ENCODE measurements around the gene SAP30L. TPM values are rescaled to one million over a fixed set of nuclear protein-coding genes. Genes with fewer than 3 reads are reported as not detected.

Gene SAP30L
- total RNA-seq, 2 experiments from 2014 or later = 22.1 to 24.5 TPM

- ATAC-seq (no peak), DNase-seq (no peak)
- POLR2A ChIA-PET = no interaction called here
- CTCF ChIA-PET = interaction anchor here (0.5 to 1.8 kb wide), 4 partner anchors 15 to 128 kb away, joined by 3 to 5 read pairs (median 4); no protein-coding TSS in a partner anchor
- Mint-ChIP-seq H3K36me3 (ENCODE audit: low read depth) (no peaks in the 10 kb centered on the region), H3K9me3 (ENCODE audit: low read depth) (no peaks in the 10 kb centered on the region), H3K27me3 (peaks cover 84% of the 10 kb centered on the region), H3K4me3 (no peak overlapping the region), H3K4me1 (peaks cover 32% of the 10 kb centered on the region), H3K27ac (no peak overlapping the region)
- intact Hi-C loops (cut with DNase I, micrococcal nuclease) = loop anchor here in 1 of 2 experiments (1.0 kb wide), 1 partner anchor 8 kb away; no protein-coding TSS in a partner anchor
Observed at GRCh38 chr5:154483654-154484392, 38.0 kb downstream of the SAP30L start.

GRCh38 chr5:154484393-154485095 is 38.7 kb downstream of the SAP30L start:
- ChIA-PET POLR2A (interaction anchor here (0.6 to 0.8 kb wide), 2 partner anchors 10 to 61 kb away, joined by 3 to 4 read pairs; no protein-coding TSS in a partner anchor), CTCF (interaction anchor here (0.9 to 1.8 kb wide), 5 partner anchors 13 to 37 kb away, joined by 3 to 5 read pairs (median 5); no protein-coding TSS in a partner anchor)
- intact Hi-C loops (cut with DNase I, micrococcal nuclease) = loop anchor here in 1 of 2 experiments (1.0 kb wide), 1 partner anchor 8 kb away; no protein-coding TSS in a partner anchor
- Mint-ChIP-seq H3K27ac (no peak overlapping the region), H3K4me1 (peaks cover 30% of the 10 kb centered on the region), H3K36me3 (ENCODE audit: low read depth) (no peaks in the 10 kb centered on the region), H3K27me3 (peaks cover 82% of the 10 kb centered on the region), H3K9me3 (ENCODE audit: low read depth) (no peaks in the 10 kb centered on the region), H3K4me3 (no peak overlapping the region)
- no peak for ATAC-seq
- DNase-seq = no peak

- DNase-seq = no peak
- peaks cover 82% of the 10 kb centered on the region for H3K27me3 Mint-ChIP-seq
- peaks cover 28% of the 10 kb centered on the region for H3K4me1 Mint-ChIP-seq
- H3K4me3 Mint-ChIP-seq = no peak overlapping the region
- ATAC-seq = no peak
- ChIA-PET POLR2A (interaction anchor here (0.8 kb wide), 1 partner anchor 10 kb away, joined by 4 read pairs; no protein-coding TSS in a partner anchor), CTCF (interaction anchor here (1.2 to 1.8 kb wide), 2 partner anchors 13 to 17 kb away, joined by 3 to 5 read pairs; no protein-coding TSS in a partner anchor)
- intact Hi-C loops (cut with DNase I, micrococcal nuclease) = no loop called here
- no peaks in the 10 kb centered on the region for H3K9me3 Mint-ChIP-seq (ENCODE audit: low read depth)
- H3K27ac Mint-ChIP-seq = no peak overlapping the region
- no peaks in the 10 kb centered on the region for H3K36me3 Mint-ChIP-seq (ENCODE audit: low read depth)
Observed at GRCh38 chr5:154485096-154485491, 39.3 kb downstream of the SAP30L start.

DNA sequence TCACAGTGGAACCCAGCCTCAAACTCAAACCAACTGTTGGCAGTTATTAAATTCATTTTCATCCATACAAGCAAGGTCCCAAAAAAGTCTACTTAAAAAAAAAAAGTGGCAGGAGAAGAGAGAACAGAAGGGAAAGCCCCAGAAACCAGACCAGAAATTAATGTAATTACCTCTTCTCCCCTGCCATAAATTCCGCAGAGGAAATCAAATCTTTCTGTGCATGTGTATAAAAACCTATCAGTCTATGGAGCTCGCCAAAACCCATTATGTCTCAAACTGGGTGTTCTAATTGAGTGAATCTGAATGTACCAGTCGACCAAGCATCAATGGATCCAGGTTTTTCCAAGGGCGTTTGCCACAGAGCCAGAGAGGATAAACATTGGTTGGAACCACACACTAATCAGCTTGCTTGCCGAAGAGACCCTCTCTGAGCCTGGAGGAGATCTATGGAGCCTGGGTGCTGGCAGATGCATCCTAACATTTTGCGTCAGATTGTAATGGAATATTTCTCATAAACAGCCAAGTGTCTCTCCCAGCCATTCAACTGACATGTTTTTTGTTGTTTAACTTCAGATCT is 40.1 kb downstream of the SAP30L start:
- no peaks in the 10 kb centered on the region for H3K36me3 Mint-ChIP-seq (ENCODE audit: low read depth)
- H3K4me3 Mint-ChIP-seq = no peak overlapping the region
- CTCF ChIA-PET = interaction anchor here (1.8 kb wide), 1 partner anchor 18 kb away, joined by 5 read pairs; no protein-coding TSS in a partner anchor
- intact Hi-C loops (cut with DNase I, micrococcal nuclease) = loop anchor here (2.0 kb wide), 2 partner anchors 13 to 15 kb away; no protein-coding TSS in a partner anchor
- no peak overlapping the region for H3K27ac Mint-ChIP-seq
- no peak for DNase-seq
- H3K4me1 Mint-ChIP-seq = peaks cover 28% of the 10 kb centered on the region
- peaks cover 81% of the 10 kb centered on the region for H3K27me3 Mint-ChIP-seq
- no peak for ATAC-seq
- no peaks in the 10 kb centered on the region for H3K9me3 Mint-ChIP-seq (ENCODE audit: low read depth)
- POLR2A ChIA-PET = no interaction called here

DNA sequence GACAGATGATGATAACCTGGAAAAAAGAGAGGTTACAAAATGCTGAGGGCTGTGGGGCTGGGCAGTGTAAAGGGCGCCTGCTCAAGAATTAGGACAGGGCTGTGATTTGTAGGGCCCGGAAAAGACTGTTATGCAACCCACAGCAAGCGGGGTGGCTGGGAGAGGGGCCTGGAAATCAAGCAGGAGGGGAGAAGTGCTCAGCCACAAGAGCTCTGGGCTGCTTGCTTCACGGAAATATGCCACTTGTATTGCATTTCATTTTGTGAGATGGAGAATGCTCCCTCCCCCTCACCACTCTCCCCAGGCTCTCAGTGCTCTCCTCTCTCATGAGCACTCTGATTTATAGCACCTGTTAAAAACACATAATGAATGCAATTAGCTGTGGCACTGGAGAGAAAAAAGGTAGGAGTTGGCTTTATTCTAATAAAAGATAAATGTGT is 40.6 kb downstream of the SAP30L start:
- no peak for ATAC-seq
- POLR2A ChIA-PET = no interaction called here
- DNase-seq = no peak
- Mint-ChIP-seq H3K27me3 (peaks cover 78% of the 10 kb centered on the region), H3K9me3 (ENCODE audit: low read depth) (no peaks in the 10 kb centered on the region), H3K27ac (no peak overlapping the region), H3K4me3 (no peak overlapping the region), H3K4me1 (peaks cover 28% of the 10 kb centered on the region), H3K36me3 (ENCODE audit: low read depth) (no peaks in the 10 kb centered on the region)
- CTCF ChIA-PET = interaction anchor here (1.4 to 1.8 kb wide), 2 partner anchors 18 to 124 kb away, joined by 3 to 5 read pairs; no protein-coding TSS in a partner anchor
- intact Hi-C loops (cut with DNase I, micrococcal nuclease) = loop anchor here (2.0 kb wide), 2 partner anchors 14 to 16 kb away; no protein-coding TSS in a partner anchor

DNA sequence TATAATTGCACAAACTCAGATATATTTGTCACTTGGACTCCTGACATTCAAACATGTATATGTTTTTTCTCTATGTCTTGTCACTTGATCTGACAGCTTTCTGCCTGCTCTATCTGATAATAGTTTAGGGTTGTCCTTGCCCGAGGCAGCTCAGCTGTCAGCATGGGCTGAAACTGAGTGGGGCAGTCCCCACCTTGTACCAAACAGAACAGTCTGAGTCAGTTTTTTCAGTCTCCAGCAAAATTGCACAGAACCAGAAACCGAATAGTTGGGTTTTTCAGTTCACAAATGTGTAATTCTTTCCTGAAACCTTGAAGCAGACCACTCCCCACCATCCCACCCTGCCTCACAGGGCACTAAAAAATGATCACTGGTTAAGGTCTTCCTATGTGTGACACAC is 41.7 kb downstream of the SAP30L start:
- Mint-ChIP-seq H3K4me3 (no peak overlapping the region), H3K27me3 (peaks cover 75% of the 10 kb centered on the region), H3K9me3 (ENCODE audit: low read depth) (no peaks in the 10 kb centered on the region), H3K27ac (no peak overlapping the region), H3K4me1 (peaks cover 28% of the 10 kb centered on the region), H3K36me3 (ENCODE audit: low read depth) (no peaks in the 10 kb centered on the region)
- DNase-seq = peak; percentile 79
- peak; percentile 99 for ATAC-seq
- POLR2A ChIA-PET = no interaction called here
- CTCF ChIA-PET = interaction anchor here (1.4 kb wide), 1 partner anchor 123 kb away, joined by 3 read pairs; no protein-coding TSS in a partner anchor
- intact Hi-C loops (cut with DNase I, micrococcal nuclease) = loop anchor here (1.0 to 2.0 kb wide), 5 partner anchors 15 to 273 kb away; no protein-coding TSS in a partner anchor

DNA sequence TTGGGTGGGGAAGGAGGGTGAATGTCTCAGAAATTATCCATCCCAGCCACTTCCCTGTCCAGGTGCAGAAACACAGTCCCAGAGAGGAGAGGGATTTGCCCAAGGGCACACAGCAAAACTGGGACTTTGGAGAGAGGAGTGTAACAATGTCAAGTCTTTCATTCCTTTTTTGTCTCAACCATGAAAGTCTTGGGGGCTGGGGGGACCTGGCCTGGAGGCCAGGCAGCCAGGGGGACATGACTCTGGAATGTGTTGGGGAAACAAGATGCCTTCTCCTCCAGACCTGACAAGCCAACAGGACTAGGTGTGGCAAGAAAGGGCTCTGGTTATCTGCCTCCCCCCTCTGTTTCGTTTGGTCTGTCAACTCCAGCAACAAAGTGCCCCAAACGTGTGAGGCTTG is 46.1 kb downstream of the SAP30L start:
- no peak for ATAC-seq

DNA sequence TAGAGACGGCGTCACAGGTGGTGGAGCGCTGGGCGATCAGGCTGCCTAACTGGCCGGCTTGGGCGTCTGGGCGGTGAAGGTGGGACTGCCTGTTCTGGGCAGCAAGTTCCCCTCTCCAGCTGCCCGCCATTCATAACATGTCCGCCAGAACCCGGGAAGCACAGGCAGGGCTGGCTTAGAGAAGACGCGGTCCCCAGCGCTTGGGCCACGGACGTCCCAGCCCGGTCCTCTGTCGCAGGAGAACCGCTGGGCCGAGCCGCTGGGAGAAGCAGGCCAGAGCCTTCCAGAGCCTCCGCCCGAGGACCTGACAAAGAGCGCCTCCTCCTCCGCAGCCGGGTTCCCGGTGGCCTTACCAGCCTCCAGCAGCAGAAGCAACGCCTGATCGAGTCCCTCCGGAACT is 47.5 kb downstream of the SAP30L start:
- ChIA-PET POLR2A (no interaction called here), CTCF (no interaction called here)
- H3K27ac Mint-ChIP-seq = no peak overlapping the region
- ATAC-seq (no peak), DNase-seq (no peak)
- peaks cover 62% of the 10 kb centered on the region for H3K27me3 Mint-ChIP-seq
- H3K4me3 Mint-ChIP-seq = no peak overlapping the region
- H3K4me1 Mint-ChIP-seq = no peaks in the 10 kb centered on the region
- no peaks in the 10 kb centered on the region for H3K36me3 Mint-ChIP-seq (ENCODE audit: low read depth)
- H3K9me3 Mint-ChIP-seq (ENCODE audit: low read depth) = no peaks in the 10 kb centered on the region
- intact Hi-C loops (cut with DNase I, micrococcal nuclease) = no loop called here

More for the DNA sequence above, 46.1 kb downstream of the SAP30L start:
- CTCF ChIA-PET = no interaction called here
- Mint-ChIP-seq H3K4me3 (no peak overlapping the region), H3K9me3 (ENCODE audit: low read depth) (no peaks in the 10 kb centered on the region), H3K27me3 (peaks cover 63% of the 10 kb centered on the region), H3K27ac (no peak overlapping the region), H3K36me3 (ENCODE audit: low read depth) (no peaks in the 10 kb centered on the region), H3K4me1 (peaks cover 8% of the 10 kb centered on the region)
- POLR2A ChIA-PET = no interaction called here
- intact Hi-C loops (cut with DNase I, micrococcal nuclease) = no loop called here
- DNase-seq = no peak

DNA sequence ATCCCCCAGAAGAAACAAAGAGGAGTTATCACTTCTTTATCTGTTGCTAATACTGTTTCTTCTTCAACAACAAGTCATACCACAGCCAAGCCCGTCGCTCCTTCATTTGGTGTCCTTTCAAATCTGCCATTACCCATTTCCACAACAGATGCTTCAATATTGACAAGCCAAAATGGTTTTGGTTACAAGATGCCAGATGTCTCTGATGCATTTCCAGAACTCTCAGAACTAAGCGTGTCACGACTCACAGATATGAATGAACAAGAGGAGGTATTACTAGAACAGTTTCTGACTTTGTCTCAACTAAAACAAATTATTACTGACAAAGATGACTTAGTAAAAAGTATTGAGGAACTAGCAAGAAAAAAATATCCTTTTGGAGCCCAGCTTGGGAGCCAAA is 48.2 kb downstream of the SAP30L start:
- H3K4me1 Mint-ChIP-seq = no peaks in the 10 kb centered on the region
- H3K27me3 Mint-ChIP-seq = peaks cover 62% of the 10 kb centered on the region
- CTCF ChIA-PET = no interaction called here
- no peak for DNase-seq
- no peak overlapping the region for H3K4me3 Mint-ChIP-seq
- H3K27ac Mint-ChIP-seq = no peak overlapping the region
- ATAC-seq = no peak
- no peaks in the 10 kb centered on the region for H3K36me3 Mint-ChIP-seq (ENCODE audit: low read depth)
- no peaks in the 10 kb centered on the region for H3K9me3 Mint-ChIP-seq (ENCODE audit: low read depth)
- POLR2A ChIA-PET = no interaction called here
- intact Hi-C loops (cut with DNase I, micrococcal nuclease) = no loop called here

DNA sequence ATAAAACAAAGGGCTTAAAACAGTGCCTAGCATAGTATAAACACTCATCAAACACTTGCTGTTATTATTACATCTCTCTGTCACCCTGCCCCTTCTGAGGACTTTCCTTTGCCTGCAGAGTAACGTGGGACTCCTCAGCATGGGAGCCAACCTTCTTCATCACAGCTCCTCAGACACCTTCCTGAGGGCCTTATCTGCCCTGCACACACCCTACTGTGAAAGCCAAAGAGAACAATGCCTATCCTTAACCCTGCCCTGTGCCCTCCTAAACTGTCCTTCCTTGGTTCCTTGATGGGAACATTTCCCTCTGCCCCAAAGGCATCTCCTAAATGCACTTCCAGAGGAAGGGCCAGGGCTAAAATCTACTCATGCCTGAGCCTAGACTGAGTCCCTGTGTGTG is 52.8 kb downstream of the SAP30L start:
- peaks cover 40% of the 10 kb centered on the region for H3K27me3 Mint-ChIP-seq
- no peaks in the 10 kb centered on the region for H3K36me3 Mint-ChIP-seq (ENCODE audit: low read depth)
- H3K27ac Mint-ChIP-seq = no peak overlapping the region
- intact Hi-C loops (cut with DNase I, micrococcal nuclease) = no loop called here
- H3K9me3 Mint-ChIP-seq (ENCODE audit: low read depth) = no peaks in the 10 kb centered on the region
- no peak overlapping the region for H3K4me3 Mint-ChIP-seq
- ChIA-PET CTCF (interaction anchor here (0.6 kb wide), 1 partner anchor 133 kb away, joined by 3 read pairs; no protein-coding TSS in a partner anchor), POLR2A (no interaction called here)
- no peaks in the 10 kb centered on the region for H3K4me1 Mint-ChIP-seq
- no peak for ATAC-seq
- no peak for DNase-seq

GRCh38 chr5:154498994-154499393 is 53.2 kb downstream of the SAP30L start:
- DNase-seq (no peak), ATAC-seq (no peak)
- peaks cover 37% of the 10 kb centered on the region for H3K27me3 Mint-ChIP-seq
- no peaks in the 10 kb centered on the region for H3K36me3 Mint-ChIP-seq (ENCODE audit: low read depth)
- H3K4me1 Mint-ChIP-seq = no peaks in the 10 kb centered on the region
- POLR2A ChIA-PET = no interaction called here
- no peak overlapping the region for H3K27ac Mint-ChIP-seq
- CTCF ChIA-PET = interaction anchor here (0.7 kb wide), 1 partner anchor 217 kb away, joined by 3 read pairs; no protein-coding TSS in a partner anchor
- no peak overlapping the region for H3K4me3 Mint-ChIP-seq
- intact Hi-C loops (cut with DNase I, micrococcal nuclease) = no loop called here
- no peaks in the 10 kb centered on the region for H3K9me3 Mint-ChIP-seq (ENCODE audit: low read depth)

Measured in activated CD4-positive, alpha-beta T cell treated with anti-CD3 and anti-CD28 coated beads for 36 hours (primary cell).